Astrocyte of the cerebellum (primary cell): ENCODE results near the gene MID1.
A peak's percentile ranks its signal among the peaks of the same experiment; 100 is the strongest.

ENCODE experiments used
- DNase-seq: peaks from one replicate; pipeline ENCODE4 v3.0.0-alpha.2; 2011; ENCODE audit warnings: low read depth
- H3K4me3 ChIP-seq: 2 replicates; pipeline ENCODE4 v1.5.1; 2011; ENCODE audit warnings: mild to moderate bottlenecking, low read depth, low read length, moderate library complexity
- CTCF ChIP-seq: IDR thresholded peaks from 2 replicates; pipeline ENCODE4 v1.5.1; 2012; ENCODE audit warnings: low read length, low read depth, moderate library complexity, mild to moderate bottlenecking; ENCODE audit errors: missing control alignments
- in situ Hi-C: cut with HindIII; loops from 2 replicates; pipeline ENCODE4 v1.10.0; 2017; ENCODE audit warnings: low sequenced_read_pairs

Gene MID1

GRCh38 chrX:10654960-10655359 lies 34.6 kb upstream of the MID1 start:
- H3K4me3 ChIP-seq = no peak overlapping the region
- in situ Hi-C loops = loop anchor here (5.0 kb wide), 1 partner anchor 87 kb away; no protein-coding TSS in a partner anchor
- TF ChIP-seq CTCF = no peak
- no peak for DNase-seq

- in situ Hi-C loops = no loop called here
- TF ChIP-seq CTCF = no peak
- DNase-seq = no peak
- H3K4me3 ChIP-seq = no peak overlapping the region
These were observed 32.9 kb upstream of the MID1 start for GRCh38 chrX:10653302-10653701.

- in situ Hi-C loops = no loop called here
- no peak overlapping the region for H3K4me3 ChIP-seq
- TF ChIP-seq CTCF = no peak
- DNase-seq = no peak
These were observed 28.9 kb upstream of the MID1 start for GRCh38 chrX:10649265-10649664.

GRCh38 chrX:10648614-10649013 lies 28.2 kb upstream of the MID1 start:
- no peak overlapping the region for H3K4me3 ChIP-seq
- no peak for TF ChIP-seq CTCF
- in situ Hi-C loops = no loop called here
- peak; percentile 9 for DNase-seq

- TF ChIP-seq CTCF = no peak
- in situ Hi-C loops = no loop called here
- no peak for DNase-seq
- no peak overlapping the region for H3K4me3 ChIP-seq
These were observed 16.5 kb upstream of the MID1 start for GRCh38 chrX:10636851-10637250.

- H3K4me3 ChIP-seq = no peak overlapping the region
- in situ Hi-C loops = no loop called here
- DNase-seq = no peak
- TF ChIP-seq CTCF = peak; percentile 66
These were observed 16.0 kb upstream of the MID1 start for GRCh38 chrX:10636337-10636736.
